ENCODE results near the gene AGPAT3. TPM values are rescaled to one million over a fixed set of nuclear protein-coding genes. Genes with fewer than 3 reads are reported as not detected.

The AGPAT3 gene
- total RNA-seq, 6 experiments from 2014 or later, result 56.9 to 111 (median 95.3) TPM

- Histone ChIP-seq H3K27me3 (no peaks in the 10 kb centered on the region), H3K9me3 (no peaks in the 10 kb centered on the region), H3K4me1 (no peaks in the 10 kb centered on the region), H3K36me3 (no peaks in the 10 kb centered on the region), H3K27ac (no peak overlapping the region), H3K4me3 (no peak overlapping the region)
- intact Hi-C loops (cut with DNase I), result loop anchor here in 1 of 2 donors (10.0 kb wide), 1 partner anchor 106 kb away; no protein-coding TSS in a partner anchor
- ATAC-seq (no peak), DNase-seq (no peak)
- TF ChIP-seq POLR2A (IDR thresholded peaks at IDR 0.05) (no peak), CTCF (IDR thresholded peaks at IDR 0.05) (no peak)
- 74% methylated on average over 12 of the region's 23 CpGs for WGBS (ENCODE audit: insufficient coverage, low coverage, low lambda C conversion rate, missing lambda C conversion rate)
Measured at GRCh38 chr21:43988506-43989230, 123.6 kb downstream of the AGPAT3 start.

GRCh38 chr21:43989401-43989800, 124.4 kb downstream of the AGPAT3 start:
- WGBS (ENCODE audit: insufficient coverage, low coverage, low lambda C conversion rate, missing lambda C conversion rate), result 86% methylated on average over 1 of the region's 7 CpGs
- no peak for ATAC-seq
- H3K27me3 ChIP-seq, result no peaks in the 10 kb centered on the region

DNA sequence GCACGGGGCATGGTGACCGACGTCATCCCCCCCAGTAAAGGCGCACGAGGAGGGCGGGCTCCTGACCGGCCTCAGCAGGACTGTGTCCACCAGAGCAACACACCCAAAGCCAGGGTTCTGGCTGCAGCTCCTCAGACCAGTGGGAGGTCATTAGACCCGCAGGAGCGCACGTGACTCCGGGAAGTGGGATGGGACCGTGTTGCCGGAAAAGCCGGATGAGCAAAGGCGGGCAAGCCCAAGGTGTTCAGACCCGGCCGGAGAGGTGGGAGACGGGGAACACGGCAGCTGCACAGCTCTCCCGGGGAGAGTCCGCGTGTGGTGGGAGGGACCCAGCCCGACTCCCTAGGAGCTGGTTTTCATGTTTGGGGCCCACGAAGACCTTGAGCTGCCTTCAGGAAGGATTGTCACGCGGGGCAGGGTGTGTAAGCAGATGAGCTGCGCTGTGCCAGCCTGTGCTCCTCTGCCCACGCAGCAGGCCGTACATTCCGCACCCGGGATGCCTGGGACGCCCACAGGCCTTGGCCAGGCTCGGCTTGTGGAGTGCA, 126.5 kb downstream of the AGPAT3 start:
- no peak for TF ChIP-seq POLR2A (IDR thresholded peaks at IDR 0.05)
- no peak for TF ChIP-seq CTCF (IDR thresholded peaks at IDR 0.05)
- WGBS (ENCODE audit: insufficient coverage, low coverage, low lambda C conversion rate, missing lambda C conversion rate), result 100% methylated on average over 1 of the region's 33 CpGs
- no peak for ATAC-seq

More at GRCh38 chr21:43989401-43989800, 124.4 kb downstream of the AGPAT3 start:
- H3K36me3 ChIP-seq, result no peaks in the 10 kb centered on the region
- TF ChIP-seq CTCF (IDR thresholded peaks at IDR 0.05), result no peak
- TF ChIP-seq POLR2A (IDR thresholded peaks at IDR 0.05), result no peak
- H3K4me1 ChIP-seq, result no peaks in the 10 kb centered on the region
- intact Hi-C loops (cut with DNase I), result loop anchor here in 1 of 2 donors (10.0 kb wide), 1 partner anchor 105 kb away; no protein-coding TSS in a partner anchor
- H3K27ac ChIP-seq, result no peak overlapping the region
- H3K4me3 ChIP-seq, result no peak overlapping the region
- H3K9me3 ChIP-seq, result no peaks in the 10 kb centered on the region
- DNase-seq, result peak in 1 of 3 donors; percentile 43

DNA sequence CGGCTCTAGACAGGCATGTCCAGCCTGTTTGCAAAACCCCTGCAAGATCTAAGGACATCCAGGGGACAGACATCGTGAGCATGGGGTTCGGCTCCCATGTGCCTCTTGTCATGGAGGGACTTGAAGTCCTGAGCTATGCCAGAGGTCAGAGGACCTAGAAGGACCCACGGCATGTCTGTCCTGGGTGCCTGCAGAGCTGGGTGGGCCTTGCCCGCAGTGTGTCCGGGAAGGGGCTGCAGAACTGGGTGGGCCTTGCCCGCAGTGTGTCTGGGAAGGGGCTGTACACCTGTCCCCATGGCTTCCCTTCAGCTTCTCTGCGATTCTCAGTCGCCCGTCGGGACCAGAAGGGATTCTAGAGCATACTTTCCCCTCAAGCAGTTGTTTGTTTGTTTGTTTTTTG, 127.1 kb downstream of the AGPAT3 start:
- no peak overlapping the region for H3K4me3 ChIP-seq
- no peaks in the 10 kb centered on the region for H3K9me3 ChIP-seq
- no peaks in the 10 kb centered on the region for H3K27me3 ChIP-seq
- H3K27ac ChIP-seq, result no peak overlapping the region
- no peaks in the 10 kb centered on the region for H3K36me3 ChIP-seq
- intact Hi-C loops (cut with DNase I), result no loop called here
- ATAC-seq, result no peak
- 100% methylated on average over 1 of the region's 11 CpGs for WGBS (ENCODE audit: insufficient coverage, low coverage, low lambda C conversion rate, missing lambda C conversion rate)
- TF ChIP-seq POLR2A (IDR thresholded peaks at IDR 0.05) (no peak), CTCF (IDR thresholded peaks at IDR 0.05) (no peak)
- peak in 1 of 3 donors; percentile 27 for DNase-seq
- no peaks in the 10 kb centered on the region for H3K4me1 ChIP-seq

More for the DNA sequence above, 126.5 kb downstream of the AGPAT3 start:
- Histone ChIP-seq H3K36me3 (no peaks in the 10 kb centered on the region), H3K4me3 (no peak overlapping the region), H3K27me3 (no peaks in the 10 kb centered on the region), H3K9me3 (no peaks in the 10 kb centered on the region), H3K27ac (no peak overlapping the region), H3K4me1 (no peaks in the 10 kb centered on the region)
- peak in 1 of 3 donors; percentile 51 for DNase-seq
- intact Hi-C loops (cut with DNase I), result no loop called here

All from right lobe of liver (tissue), 6 donors.